ENCODE measurements around the gene COASY. TPM values are rescaled to one million over a fixed set of nuclear protein-coding genes. Genes with fewer than 3 reads are reported as not detected.

COASY gene
- total and polyA plus RNA-seq, 4 donors = 25.9 to 93.2 (median 64.3) TPM

DNA sequence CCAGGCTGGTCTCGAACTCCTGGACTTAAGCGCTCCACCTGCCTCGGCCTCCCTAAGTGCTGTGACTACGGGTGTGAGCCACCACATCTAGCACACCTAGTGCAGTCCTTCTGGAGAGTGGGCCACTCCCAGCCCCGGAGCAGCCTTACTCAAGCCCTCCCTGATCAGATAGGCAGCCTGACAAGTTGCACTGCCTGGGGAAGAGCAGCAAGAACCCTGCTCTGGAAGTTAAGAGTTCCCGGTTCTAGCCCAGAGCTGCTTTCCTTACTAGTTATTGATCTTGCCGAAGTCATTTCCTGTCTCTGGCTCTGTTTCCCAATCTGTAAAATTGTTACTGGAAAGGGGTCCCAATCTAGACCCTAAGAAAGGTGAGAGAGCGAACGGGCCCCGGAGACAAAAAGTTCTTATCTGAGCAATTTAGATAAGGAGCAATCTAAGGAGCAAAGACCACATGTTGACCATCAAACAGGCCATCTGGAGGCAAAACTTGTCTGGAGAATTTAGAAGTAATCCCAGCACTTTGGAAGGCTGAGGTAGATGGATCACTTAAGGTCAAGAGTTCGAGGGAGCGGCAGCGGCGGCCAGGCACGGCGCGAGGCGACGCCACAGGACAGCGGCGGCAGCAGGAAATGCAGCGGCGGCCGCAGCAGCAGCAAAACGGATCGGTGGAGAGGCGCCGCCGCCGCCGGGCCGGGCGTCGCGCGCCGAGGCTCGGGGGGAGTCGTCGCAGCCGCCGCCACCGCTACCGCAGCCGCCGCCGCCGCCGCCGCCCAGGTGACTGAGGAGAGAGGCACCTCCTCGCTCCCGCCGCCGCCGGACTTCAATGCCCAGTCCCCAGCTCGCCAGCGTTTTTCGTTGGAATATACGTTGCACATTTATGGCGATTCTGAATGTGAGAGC is 30.2 kb upstream of the COASY start:
- H3K27me3 ChIP-seq (ENCODE audit: control insufficient read depth in 3 of 3, insufficient read depth in 3 of 3, low read length in 2 of 3) = no peaks in the 10 kb centered on the region
- TF ChIP-seq, protein P1, sequence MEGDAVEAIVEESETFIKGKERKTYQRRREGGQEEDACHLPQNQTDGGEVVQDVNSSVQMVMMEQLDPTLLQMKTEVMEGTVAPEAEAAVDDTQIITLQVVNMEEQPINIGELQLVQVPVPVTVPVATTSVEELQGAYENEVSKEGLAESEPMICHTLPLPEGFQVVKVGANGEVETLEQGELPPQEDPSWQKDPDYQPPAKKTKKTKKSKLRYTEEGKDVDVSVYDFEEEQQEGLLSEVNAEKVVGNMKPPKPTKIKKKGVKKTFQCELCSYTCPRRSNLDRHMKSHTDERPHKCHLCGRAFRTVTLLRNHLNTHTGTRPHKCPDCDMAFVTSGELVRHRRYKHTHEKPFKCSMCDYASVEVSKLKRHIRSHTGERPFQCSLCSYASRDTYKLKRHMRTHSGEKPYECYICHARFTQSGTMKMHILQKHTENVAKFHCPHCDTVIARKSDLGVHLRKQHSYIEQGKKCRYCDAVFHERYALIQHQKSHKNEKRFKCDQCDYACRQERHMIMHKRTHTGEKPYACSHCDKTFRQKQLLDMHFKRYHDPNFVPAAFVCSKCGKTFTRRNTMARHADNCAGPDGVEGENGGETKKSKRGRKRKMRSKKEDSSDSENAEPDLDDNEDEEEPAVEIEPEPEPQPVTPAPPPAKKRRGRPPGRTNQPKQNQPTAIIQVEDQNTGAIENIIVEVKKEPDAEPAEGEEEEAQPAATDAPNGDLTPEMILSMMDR (IDR thresholded peaks at IDR 0.05; ENCODE audit: control extremely low read depth, extremely low read depth) = peak; percentile 22
- DNase-seq (peak; percentile 68 to 80 (median 74)), ATAC-seq (ENCODE audit: insufficient read depth, low FRiP score) (peak; percentile 35)
- peaks cover 0 to 23% (median 7%) of the 10 kb centered on the region in 5 donors for H3K4me1 ChIP-seq (ENCODE audit: control insufficient read depth in 5 of 5, insufficient read depth in 5 of 5, low read length in 5 of 5)
- no peaks in the 10 kb centered on the region for H3K9me3 ChIP-seq (ENCODE audit: control insufficient read depth in 4 of 4, insufficient read depth in 3 of 4, low read length in 3 of 4)
- peak overlapping the region; percentile 32 for H3K4me3 ChIP-seq
- H3K9ac ChIP-seq (ENCODE audit: insufficient read depth in 1 of 2, low read length in 2 of 2) = peak overlapping the region in 1 of 2 donors; percentile 48
- H3K27ac ChIP-seq (ENCODE audit: low read depth in 1 of 2, low read length in 1 of 2) = peak overlapping the region; percentile 83 to 89
- WGBS, 2 donors = 12 to 17% methylated on average over 47 to 60 of the region's 60 CpGs
- H3K36me3 ChIP-seq (ENCODE audit: control insufficient read depth in 4 of 4, insufficient read depth in 4 of 4, low read length in 4 of 4) = no peaks in the 10 kb centered on the region

DNA sequence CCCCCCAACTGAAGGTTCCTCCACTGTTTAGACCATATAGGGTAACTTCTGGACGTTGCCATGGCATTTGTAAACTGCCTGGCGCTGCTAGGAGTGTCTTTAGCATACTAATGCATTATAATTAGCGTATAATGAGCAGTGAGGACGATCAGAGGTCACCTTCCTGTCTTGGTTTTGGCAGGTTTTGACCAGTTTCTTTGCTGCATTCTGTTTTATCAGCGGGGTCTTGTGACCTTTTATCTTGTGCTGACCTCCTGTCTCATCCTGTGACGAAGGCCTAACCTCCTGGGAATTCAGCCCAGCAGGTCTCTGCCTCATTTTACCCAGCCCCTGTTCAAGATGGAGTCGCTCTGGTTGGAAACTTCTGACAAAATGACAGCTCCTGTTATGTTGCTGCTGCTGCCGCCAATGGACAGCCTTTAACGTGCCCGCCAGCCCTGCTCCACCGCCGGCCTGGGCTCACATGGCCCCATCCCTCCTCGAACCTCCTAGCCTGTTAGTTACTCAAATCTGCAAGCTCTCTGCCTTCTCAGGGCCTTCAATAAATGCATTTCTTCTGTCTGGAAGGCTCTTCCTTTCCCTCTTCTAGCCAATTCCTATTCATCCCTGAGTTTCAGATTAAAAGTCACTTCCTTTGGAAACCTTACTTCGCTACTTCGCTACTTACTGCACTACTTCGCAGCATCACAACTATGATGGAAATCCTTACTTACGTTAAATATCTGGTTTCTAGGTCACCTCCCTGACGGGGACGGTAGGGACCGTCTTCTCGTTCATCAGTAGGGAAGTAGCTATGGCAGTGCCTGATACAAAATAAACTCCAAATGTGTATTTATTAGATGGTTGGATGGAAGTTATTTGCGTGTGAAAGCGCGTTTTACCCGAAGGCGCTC is 26.5 kb upstream of the COASY start:
- Histone ChIP-seq H3K9ac (ENCODE audit: insufficient read depth in 1 of 2, low read length in 2 of 2) (peak overlapping the region in 1 of 2 donors; percentile 67), H3K4me1 (ENCODE audit: control insufficient read depth in 5 of 5, insufficient read depth in 5 of 5, low read length in 5 of 5) (peaks cover 0 to 28% (median 5%) of the 10 kb centered on the region in 5 donors), H3K27ac (ENCODE audit: low read depth in 1 of 2, low read length in 1 of 2) (peak overlapping the region; percentile 88 to 98), H3K36me3 (ENCODE audit: control insufficient read depth in 4 of 4, insufficient read depth in 4 of 4, low read length in 4 of 4) (peaks cover 3 to 16% (median 5%) of the 10 kb centered on the region in 4 donors), H3K9me3 (ENCODE audit: control insufficient read depth in 4 of 4, insufficient read depth in 3 of 4, low read length in 3 of 4) (no peaks in the 10 kb centered on the region), H3K27me3 (ENCODE audit: control insufficient read depth in 3 of 3, insufficient read depth in 3 of 3, low read length in 2 of 3) (no peaks in the 10 kb centered on the region), H3K4me3 (peak overlapping the region; percentile 42)
- DNase-seq (no peak), ATAC-seq (ENCODE audit: insufficient read depth, low FRiP score) (peak; percentile 7)
- TF ChIP-seq, protein P1 (IDR thresholded peaks at IDR 0.05; ENCODE audit: control extremely low read depth, extremely low read depth) = no peak
- WGBS, 2 donors = 44 to 46% methylated on average over 26 of the region's 26 CpGs

DNA sequence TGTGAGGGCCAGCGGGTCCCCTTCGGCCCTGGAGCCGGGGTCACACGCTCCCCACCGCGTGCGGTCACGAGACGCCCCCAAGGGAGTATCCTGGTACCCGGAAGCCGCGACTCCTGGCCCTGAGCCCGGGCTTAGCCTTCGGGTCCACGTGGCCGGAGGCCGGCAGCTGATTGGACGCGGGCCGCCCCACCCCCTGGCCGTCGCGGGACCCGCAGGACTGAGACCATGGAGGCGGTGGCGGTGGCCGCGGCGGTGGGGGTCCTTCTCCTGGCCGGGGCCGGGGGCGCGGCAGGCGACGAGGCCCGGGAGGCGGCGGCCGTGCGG is 25.9 kb upstream of the COASY start, which contains the start of gene NAGLU:
Gene NAGLU (plus strand): TSS at position 194 of the 324 bp plus-strand sequence. CDS start 32 bp downstream, at position 226.
- Histone ChIP-seq H3K4me3 (peak within 1 kb of the TSS; percentile 83), H3K4me1 (ENCODE audit: control insufficient read depth in 5 of 5, insufficient read depth in 5 of 5, low read length in 5 of 5) (peaks cover 0 to 26% (median 5%) of the 10 kb centered on the region in 5 donors), H3K27me3 (ENCODE audit: control insufficient read depth in 3 of 3, insufficient read depth in 3 of 3, low read length in 2 of 3) (no peaks in the 10 kb centered on the region), H3K9ac (ENCODE audit: insufficient read depth in 1 of 2, low read length in 2 of 2) (peak within 1 kb of the TSS in 1 of 2 donors; percentile 67), H3K36me3 (ENCODE audit: control insufficient read depth in 4 of 4, insufficient read depth in 4 of 4, low read length in 4 of 4) (peaks cover 3 to 20% (median 5%) of the 10 kb centered on the region in 4 donors), H3K9me3 (ENCODE audit: control insufficient read depth in 4 of 4, insufficient read depth in 3 of 4, low read length in 3 of 4) (no peaks in the 10 kb centered on the region), H3K27ac (ENCODE audit: low read depth in 1 of 2, low read length in 1 of 2) (peak within 1 kb of the TSS; percentile 88 to 98)
- peak; percentile 87 for ATAC-seq (ENCODE audit: insufficient read depth, low FRiP score)
- peak; percentile 94 to 96 (median 94) for DNase-seq
- WGBS, 2 donors = 0 to 1% methylated on average over 27 to 40 of the region's 40 CpGs
- TF ChIP-seq, protein P1 (IDR thresholded peaks at IDR 0.05; ENCODE audit: control extremely low read depth, extremely low read depth) = no peak
